GM21717 (cell line): Measurements from ENCODE around the gene RAB11B.
"Not testable (repeated sequence)": the region's sequence is repeated elsewhere in the genome, so short reads cannot be mapped to it uniquely, and the experiment has no call there.

Experiments
- ATAC-seq: cut with Tn5 transposase; IDR thresholded peaks from one replicate; pipeline ENCODE4 v1.9.1; 2021; ENCODE audit warnings: mild to moderate bottlenecking, moderate library complexity; ENCODE audit not compliant: unreplicated experiment

RAB11B gene

GRCh38 chr19:8389891-8390616 lies at the start of gene RAB11B:
Gene RAB11B (plus strand): TSS chr19:8390360. CDS start chr19:8390417, 57 bp downstream.
- ATAC-seq = peak; percentile 84

GRCh38 chr19:8341504-8341903 lies 48.7 kb upstream of the RAB11B start:
- not testable (repeated sequence) for ATAC-seq

GRCh38 chr19:8342316-8342683 lies 47.9 kb upstream of the RAB11B start:
- ATAC-seq = no peak

- ATAC-seq = peak; percentile 91
These were observed 47.3 kb upstream of the RAB11B start, which contains the start of gene KANK3 for GRCh38 chr19:8342684-8343482. Gene KANK3 (minus strand): TSS chr19:8343262. CDS start chr19:8337828, 5,434 bp downstream.

GRCh38 chr19:8343483-8343844 lies 46.7 kb upstream of the RAB11B start:
- no peak for ATAC-seq

- ATAC-seq = not testable (repeated sequence)
These were observed 40.4 kb upstream of the RAB11B start for GRCh38 chr19:8349629-8350372.

GRCh38 chr19:8352134-8352827 lies 37.9 kb upstream of the RAB11B start:
- no peak for ATAC-seq

- not testable (repeated sequence) for ATAC-seq
These were observed 37.3 kb upstream of the RAB11B start for GRCh38 chr19:8352845-8353244.

- no peak for ATAC-seq
These were observed 34.3 kb upstream of the RAB11B start for GRCh38 chr19:8355631-8356402.

GRCh38 chr19:8357007-8357521 lies 33.1 kb upstream of the RAB11B start:
- no peak for ATAC-seq

GRCh38 chr19:8358948-8359347 lies 31.2 kb upstream of the RAB11B start:
- ATAC-seq = no peak

GRCh38 chr19:8360196-8360595 lies 30.0 kb upstream of the RAB11B start:
- ATAC-seq = no peak

GRCh38 chr19:8361921-8362793 lies 28.0 kb upstream of the RAB11B start:
- no peak for ATAC-seq

- ATAC-seq = no peak
These were observed 26.1 kb upstream of the RAB11B start, which contains the start of gene ANGPTL4 for GRCh38 chr19:8363803-8364771. Gene ANGPTL4 (plus strand): TSS chr19:8364155. CDS start chr19:8364322, 167 bp downstream.

GRCh38 chr19:8366121-8366581 lies 24.0 kb upstream of the RAB11B start:
- ATAC-seq = no peak

GRCh38 chr19:8366961-8367326 lies 23.2 kb upstream of the RAB11B start:
- ATAC-seq = no peak

GRCh38 chr19:8367327-8368001 lies 22.7 kb upstream of the RAB11B start:
- ATAC-seq = no peak
